KMS-11 (cell line): Measurements from ENCODE around the gene DDA1.

Experiments
- H2AFZ ChIP-seq: fragments of 200-600 bp; sonication (generic); 2 replicates; pipeline ENCODE4 v1.6.1; 2016; ENCODE audit warnings: antibody characterized with exemption, mixed run types, low read depth
- H3K27ac ChIP-seq: fragments of 200-600 bp; sonication (generic); 2 replicates; pipeline ENCODE4 v1.6.1; 2016; ENCODE audit warnings: mild to moderate bottlenecking, mixed run types
- H3K27me3 ChIP-seq: fragments of 200-600 bp; sonication (generic); 2 replicates; pipeline ENCODE4 v1.6.1; 2017; ENCODE audit warnings: mild to moderate bottlenecking, low read depth, mixed run types, moderate library complexity; ENCODE audit not compliant: insufficient read depth
- H3K36me3 ChIP-seq: fragments of 200-600 bp; sonication (generic); 2 replicates; pipeline ENCODE4 v1.6.1; 2017; ENCODE audit warnings: mild to moderate bottlenecking, mixed run types; ENCODE audit not compliant: insufficient read depth
- H3K4me1 ChIP-seq: fragments of 200-600 bp; sonication (generic); 2 replicates; pipeline ENCODE4 v1.6.1; 2016; ENCODE audit warnings: mild to moderate bottlenecking, low read depth, mixed run types; ENCODE audit not compliant: poor library complexity, severe bottlenecking
- H3K4me2 ChIP-seq: fragments of 200-600 bp; sonication (generic); 2 replicates; pipeline ENCODE4 v1.7.0; 2016; ENCODE audit warnings: mild to moderate bottlenecking, mixed run types
- H3K4me3 ChIP-seq: fragments of 200-600 bp; sonication (generic); IDR thresholded peaks from 2 replicates; pipeline ENCODE4 v1.6.1; 2017; ENCODE audit warnings: low read depth, low read length, mixed read lengths; ENCODE audit not compliant: insufficient read depth
- H3K79me2 ChIP-seq: fragments of 200-600 bp; sonication (generic); 2 replicates; pipeline ENCODE4 v1.6.1; 2016; ENCODE audit warnings: low read depth, mixed run types; ENCODE audit not compliant: insufficient read depth
- H3K9ac ChIP-seq: fragments of 200-600 bp; sonication (generic); 2 replicates; pipeline ENCODE4 v1.6.1; 2016; ENCODE audit warnings: mild to moderate bottlenecking, mixed run types
- H4K20me1 ChIP-seq: fragments of 200-600 bp; sonication (generic); 2 replicates; pipeline ENCODE4 v1.6.1; 2016; ENCODE audit warnings: mild to moderate bottlenecking, mixed run types; ENCODE audit not compliant: insufficient read depth
- CTCF ChIP-seq: fragments of 200-600 bp; sonication (generic); conservative IDR thresholded peaks from 2 replicates; pipeline ENCODE4 v1.6.1; 2017; ENCODE audit warnings: low read depth, mild to moderate bottlenecking, antibody characterized with exemption, low read length, moderate library complexity, mixed read lengths

Gene DDA1

GRCh38 chr19:17306285-17306714 lies 3.1 kb upstream of the DDA1 start:
- Histone ChIP-seq H3K27me3 (no peaks in the 10 kb centered on the region), H2AFZ (peak overlapping the region; percentile 55), H3K4me2 (peak overlapping the region; percentile 70), H3K27ac (peak overlapping the region; percentile 65), H3K4me1 (peaks cover 44% of the 10 kb centered on the region), H3K4me3 (no peak overlapping the region), H3K9ac (peak overlapping the region; percentile 71), H3K79me2 (peaks cover 37% of the 10 kb centered on the region), H4K20me1 (no peaks in the 10 kb centered on the region), H3K36me3 (no peaks in the 10 kb centered on the region)
- no peak for TF ChIP-seq CTCF

GRCh38 chr19:17307876-17308377 lies 1.4 kb upstream of the DDA1 start:
- no peak for TF ChIP-seq CTCF
- H3K36me3 ChIP-seq: no peaks in the 10 kb centered on the region
- no peak overlapping the region for H3K4me3 ChIP-seq
- no peaks in the 10 kb centered on the region for H3K27me3 ChIP-seq
- H3K4me1 ChIP-seq: peaks cover 38% of the 10 kb centered on the region
- H3K9ac ChIP-seq: no peak overlapping the region
- H2AFZ ChIP-seq: no peak overlapping the region
- H3K79me2 ChIP-seq: peaks cover 39% of the 10 kb centered on the region
- H3K27ac ChIP-seq: no peak overlapping the region
- H3K4me2 ChIP-seq: no peak overlapping the region; the same call in 1 of the 2 replicates
- H4K20me1 ChIP-seq: no peaks in the 10 kb centered on the region

- peak overlapping the region; percentile 55; the same call in 1 of the 2 replicates for H3K9ac ChIP-seq
- H3K79me2 ChIP-seq: peaks cover 39% of the 10 kb centered on the region
- no peak for TF ChIP-seq CTCF
- no peak overlapping the region for H3K27ac ChIP-seq
- no peaks in the 10 kb centered on the region for H3K36me3 ChIP-seq
- H3K4me2 ChIP-seq: peak overlapping the region; percentile 63
- no peaks in the 10 kb centered on the region for H4K20me1 ChIP-seq
- H2AFZ ChIP-seq: no peak overlapping the region
- no peak overlapping the region for H3K4me3 ChIP-seq
- H3K4me1 ChIP-seq: peaks cover 22% of the 10 kb centered on the region
- no peaks in the 10 kb centered on the region for H3K27me3 ChIP-seq
These were observed 650 bp downstream of the DDA1 start for GRCh38 chr19:17309965-17310461.

- no peaks in the 10 kb centered on the region for H4K20me1 ChIP-seq
- peaks cover 19% of the 10 kb centered on the region for H3K4me1 ChIP-seq
- TF ChIP-seq CTCF: no peak
- no peaks in the 10 kb centered on the region for H3K36me3 ChIP-seq
- no peaks in the 10 kb centered on the region for H3K27me3 ChIP-seq
- H3K4me3 ChIP-seq: no peak overlapping the region
- no peak overlapping the region for H3K4me2 ChIP-seq
- H3K9ac ChIP-seq: no peak overlapping the region
- H3K27ac ChIP-seq: no peak overlapping the region
- H3K79me2 ChIP-seq: peaks cover 34% of the 10 kb centered on the region
- no peak overlapping the region for H2AFZ ChIP-seq
These were observed 2.3 kb downstream of the DDA1 start for GRCh38 chr19:17311455-17312188.
